Frontal cortex (tissue), 4 donors: ENCODE results near the gene SLC1A2. TPM values are rescaled to one million over a fixed set of nuclear protein-coding genes. Genes with fewer than 3 reads are reported as not detected.

ENCODE experiments used
- DNase-seq, 2 donors: peaks; one replicate each; pipeline ENCODE4 v3.0.0; 2012; ENCODE audit warnings: low spot score in 2 of 2
- FAIRE-seq: peaks from 2 replicates; lab custom pipeline; 2012; peaks lifted over from hg19 to GRCh38; lab: Jason Lieb, UNC
- small RNA-seq: library from RNA; depleted of rRNA; stranded (forward); fragments of <200 nt; gene quantifications from one replicate; pipeline ENCODE3, GENCODE V24; 2014
- total RNA-seq: library from RNA; depleted of rRNA; stranded (reverse); fragments of >200 nt; gene quantifications from one replicate; pipeline ENCODE4 v1.2.3, GENCODE V29; 2014
- donor health status: control.
- donor health status: control.
- donor health status: control.

The SLC1A2 gene
- total RNA-seq, 1 donor from 2014 or later: 161 TPM

GRCh38 chr11:35214792-35215193 lies 204.6 kb downstream of the SLC1A2 start:
- FAIRE-seq (no peak), DNase-seq (no peak)

GRCh38 chr11:35214226-35214770 lies 205.1 kb downstream of the SLC1A2 start:
- FAIRE-seq (no peak), DNase-seq (no peak)

- FAIRE-seq (no peak), DNase-seq (no peak)
Observed at GRCh38 chr11:35211952-35212351, 207.4 kb downstream of the SLC1A2 start.

GRCh38 chr11:35210876-35211546 lies 208.3 kb downstream of the SLC1A2 start:
- no peak for FAIRE-seq
- DNase-seq: no peak

- FAIRE-seq: no peak
Observed at GRCh38 chr11:35208795-35209194, 210.6 kb downstream of the SLC1A2 start.

GRCh38 chr11:35207471-35208403 lies 211.6 kb downstream of the SLC1A2 start:
- FAIRE-seq (no peak), DNase-seq (no peak)

More at GRCh38 chr11:35208795-35209194, 210.6 kb downstream of the SLC1A2 start:
- no peak for DNase-seq

- DNase-seq: no peak
- FAIRE-seq: no peak
Observed at GRCh38 chr11:35206616-35207015, 212.7 kb downstream of the SLC1A2 start.

- DNase-seq: no peak
- no peak for FAIRE-seq
Observed at GRCh38 chr11:35204614-35205013, 214.7 kb downstream of the SLC1A2 start.

Small RNA genes lying within 50 kb of the gene (small RNA-seq; reads per million reads assigned to genes)
- not detected for gene AC090625.1

Other genes with a start within 250 kb of the SLC1A2 start
- gene PAMR1, start 106.1 kb upstream of the SLC1A2 start, total RNA-seq: 2.0 TPM
- 50.1 TPM for gene FJX1, start 198.9 kb upstream of the SLC1A2 start, total RNA-seq
- 13.5 TPM for gene TRIM44, start 243.2 kb upstream of the SLC1A2 start, total RNA-seq